MM.1S (cell line): Measurements from ENCODE around the gene SFXN4.

Experiments used
- DNase-seq: peaks from one replicate; pipeline ENCODE4 v3.0.0-alpha.2; 2015
- H2AFZ ChIP-seq: fragments of 300-600 bp; sonication (generic); 2 replicates; pipeline ENCODE4 v1.6.0; 2016; ENCODE audit warnings: antibody characterized with exemption, low read length
- H3F3A ChIP-seq: fragments of 300-600 bp; sonication (generic); 2 replicates; pipeline ENCODE4 v1.6.1; 2016; ENCODE audit warnings: mild to moderate bottlenecking, antibody characterized with exemption, low read length, moderate library complexity, mixed read lengths; ENCODE audit not compliant: insufficient read depth
- H3K27ac ChIP-seq: fragments of 300-600 bp; sonication (generic); 2 replicates; pipeline ENCODE4 v1.5.1; 2016; ENCODE audit warnings: mild to moderate bottlenecking, low read length
- H3K27me3 ChIP-seq: fragments of 300-600 bp; sonication (generic); replicated peaks from 2 replicates; pipeline ENCODE4 v1.6.0; 2016; ENCODE audit warnings: low read length; ENCODE audit not compliant: insufficient read depth
- H3K36me3 ChIP-seq: fragments of 300-600 bp; sonication (generic); replicated peaks from 2 replicates; pipeline ENCODE4 v1.6.1; 2016; ENCODE audit warnings: mild to moderate bottlenecking, low read length, mixed read lengths; ENCODE audit not compliant: insufficient read depth
- H3K4me1 ChIP-seq: fragments of 300-600 bp; sonication (generic); 2 replicates; pipeline ENCODE4 v1.6.1; 2016; ENCODE audit warnings: low read length, mixed read lengths
- H3K4me2 ChIP-seq: fragments of 300-600 bp; sonication (generic); 2 replicates; pipeline ENCODE4 v1.6.0; 2016; ENCODE audit warnings: low read depth, low read length
- H3K4me3 ChIP-seq: fragments of 300-600 bp; sonication (generic); 2 replicates; pipeline ENCODE4 v1.5.1; 2016; ENCODE audit warnings: low read length, mixed read lengths
- H3K79me2 ChIP-seq: fragments of 300-600 bp; sonication (generic); 2 replicates; pipeline ENCODE4 v1.6.1; 2016; ENCODE audit warnings: mixed run types, low read length, mixed read lengths
- H3K9ac ChIP-seq: fragments of 300-600 bp; sonication (generic); 2 replicates; pipeline ENCODE4 v1.6.1; 2016; ENCODE audit warnings: low read length, mixed read lengths
- H3K9me2 ChIP-seq: fragments of 300-600 bp; sonication (generic); replicated peaks from 2 replicates; pipeline ENCODE4 v1.6.1; 2016; ENCODE audit warnings: mild to moderate bottlenecking, low read length, mixed read lengths; ENCODE audit not compliant: insufficient read depth
- H3K9me3 ChIP-seq: fragments of 300-600 bp; sonication (generic); replicated peaks from 2 replicates; pipeline ENCODE4 v1.6.1; 2016; ENCODE audit warnings: mild to moderate bottlenecking, low read length, mixed read lengths; ENCODE audit not compliant: insufficient read depth
- H4K20me1 ChIP-seq: fragments of 300-600 bp; sonication (generic); 2 replicates; pipeline ENCODE4 v1.6.1; 2016; ENCODE audit warnings: mild to moderate bottlenecking, low read length, moderate library complexity, mixed read lengths; ENCODE audit not compliant: insufficient read depth
- EZH2 ChIP-seq: fragments of 300-600 bp; sonication (generic); optimal IDR thresholded peaks from 2 replicates; pipeline ENCODE3; 2017; ENCODE audit warnings: low read depth, mild to moderate bottlenecking, antibody characterized with exemption, low read length, mixed read lengths
- EZH2phosphoT487 ChIP-seq: fragments of 300-600 bp; sonication (generic); IDR thresholded peaks from 2 replicates; pipeline ENCODE4 v1.6.1; 2018; ENCODE audit warnings: antibody characterized with exemption, low read length
- TF ChIP-seq, protein P1 (sequence below): fragments of 300-600 bp; sonication (generic); IDR thresholded peaks from 2 replicates; pipeline ENCODE4 v1.5.1; 2016; ENCODE audit warnings: antibody characterized with exemption, low read length, mixed read lengths

SFXN4 gene

DNA sequence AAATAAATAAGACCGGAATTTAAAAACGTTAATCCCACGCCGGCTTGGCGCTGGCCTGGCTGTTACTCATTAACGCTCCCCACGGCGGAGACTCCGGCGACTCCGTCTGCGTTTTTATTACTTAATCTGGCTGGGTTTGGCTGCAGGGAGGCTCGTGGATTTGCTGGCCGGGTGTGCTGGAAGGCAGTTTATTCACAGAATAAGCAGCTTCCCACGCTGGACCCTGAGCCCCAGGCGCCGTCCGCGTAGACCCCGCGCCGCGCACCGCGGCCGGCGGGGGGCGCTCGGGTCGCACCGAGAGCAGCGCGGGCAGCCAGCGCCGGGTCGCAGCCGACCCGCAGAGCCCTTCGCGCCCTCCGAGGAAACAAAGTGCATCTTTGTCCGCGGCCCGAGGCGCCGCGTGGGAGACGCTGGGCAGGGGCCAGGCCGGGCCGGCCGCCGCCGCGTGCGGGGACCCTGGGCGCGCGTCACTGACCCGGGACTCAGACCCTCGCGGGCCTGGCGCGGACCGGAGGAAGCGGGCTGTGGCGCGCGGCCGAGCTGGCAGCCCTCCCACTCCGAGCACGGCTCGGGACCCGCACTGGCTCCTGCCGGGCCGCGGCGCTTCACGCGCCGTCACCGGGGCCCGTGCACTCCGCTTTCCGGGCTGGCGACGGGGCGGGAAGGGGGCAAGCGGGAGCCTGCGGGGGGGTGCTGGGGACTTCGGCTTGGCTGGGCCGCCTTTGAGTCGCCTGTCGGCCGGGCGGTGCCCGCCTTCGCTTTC lies 41.3 kb upstream of the SFXN4 start:
- H3K27ac ChIP-seq, result peak overlapping the region; percentile 45; the same call in 1 of the 2 replicates
- H3K9ac ChIP-seq, result peak overlapping the region; percentile 67
- H3K36me3 ChIP-seq, result no peaks in the 10 kb centered on the region
- peaks cover 13% of the 10 kb centered on the region for H3F3A ChIP-seq
- 0 out of 2 replicates have a peak, but pooled peaks cover 6% of the 10 kb centered on the region for H3K79me2 ChIP-seq
- peak overlapping the region; percentile 84 for H2AFZ ChIP-seq
- peak overlapping the region; percentile 72 for H3K4me2 ChIP-seq
- TF ChIP-seq EZH2, result no peak
- no peak for TF ChIP-seq EZH2phosphoT487
- TF ChIP-seq, protein P1, sequence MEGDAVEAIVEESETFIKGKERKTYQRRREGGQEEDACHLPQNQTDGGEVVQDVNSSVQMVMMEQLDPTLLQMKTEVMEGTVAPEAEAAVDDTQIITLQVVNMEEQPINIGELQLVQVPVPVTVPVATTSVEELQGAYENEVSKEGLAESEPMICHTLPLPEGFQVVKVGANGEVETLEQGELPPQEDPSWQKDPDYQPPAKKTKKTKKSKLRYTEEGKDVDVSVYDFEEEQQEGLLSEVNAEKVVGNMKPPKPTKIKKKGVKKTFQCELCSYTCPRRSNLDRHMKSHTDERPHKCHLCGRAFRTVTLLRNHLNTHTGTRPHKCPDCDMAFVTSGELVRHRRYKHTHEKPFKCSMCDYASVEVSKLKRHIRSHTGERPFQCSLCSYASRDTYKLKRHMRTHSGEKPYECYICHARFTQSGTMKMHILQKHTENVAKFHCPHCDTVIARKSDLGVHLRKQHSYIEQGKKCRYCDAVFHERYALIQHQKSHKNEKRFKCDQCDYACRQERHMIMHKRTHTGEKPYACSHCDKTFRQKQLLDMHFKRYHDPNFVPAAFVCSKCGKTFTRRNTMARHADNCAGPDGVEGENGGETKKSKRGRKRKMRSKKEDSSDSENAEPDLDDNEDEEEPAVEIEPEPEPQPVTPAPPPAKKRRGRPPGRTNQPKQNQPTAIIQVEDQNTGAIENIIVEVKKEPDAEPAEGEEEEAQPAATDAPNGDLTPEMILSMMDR, result peak; percentile 50
- no peaks in the 10 kb centered on the region for H3K9me2 ChIP-seq
- H3K27me3 ChIP-seq, result no peaks in the 10 kb centered on the region
- peak; percentile 74 for DNase-seq
- no peaks in the 10 kb centered on the region for H3K9me3 ChIP-seq
- H3K4me1 ChIP-seq, result peaks cover 30% of the 10 kb centered on the region
- H4K20me1 ChIP-seq, result no peaks in the 10 kb centered on the region
- peak overlapping the region; percentile 65 for H3K4me3 ChIP-seq

DNA sequence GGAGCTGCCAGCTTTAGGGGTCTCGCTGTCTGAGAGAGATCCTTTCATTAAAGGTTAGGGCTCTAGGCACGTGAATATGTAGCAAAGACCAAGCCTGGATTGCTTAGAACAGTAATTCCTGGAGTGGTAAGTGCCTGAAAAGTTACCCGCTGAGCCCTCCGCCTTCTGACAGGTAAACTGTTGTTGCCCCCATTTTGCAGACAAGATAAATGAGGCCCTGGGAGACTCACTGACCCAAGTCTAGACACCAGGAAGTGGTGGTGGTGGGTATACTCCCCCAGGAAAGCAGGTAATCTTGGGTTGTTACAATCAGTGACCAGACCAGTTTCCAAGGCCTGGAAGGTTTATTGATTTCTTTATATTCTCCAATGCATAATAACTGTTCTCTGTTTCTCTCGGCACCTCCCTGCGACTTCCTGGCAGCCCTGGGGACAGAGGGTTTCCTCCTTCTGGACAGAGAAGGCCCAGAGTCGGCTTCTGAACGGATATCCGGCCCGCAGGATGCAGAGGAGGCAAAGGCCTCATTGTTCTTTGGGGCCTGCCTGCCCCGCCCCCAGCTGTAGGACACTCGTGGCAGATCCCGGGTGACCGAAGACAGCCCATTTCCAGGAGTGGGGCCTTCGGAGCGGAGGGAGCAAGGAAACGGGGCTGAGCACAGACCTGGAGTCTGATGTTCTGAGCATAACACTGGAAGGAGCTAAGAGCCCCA lies 40.5 kb upstream of the SFXN4 start:
- no peaks in the 10 kb centered on the region for H3K9me2 ChIP-seq
- no peaks in the 10 kb centered on the region for H4K20me1 ChIP-seq
- H3K4me2 ChIP-seq, result peak overlapping the region; percentile 72
- H3K27me3 ChIP-seq, result no peaks in the 10 kb centered on the region
- H3K36me3 ChIP-seq, result no peaks in the 10 kb centered on the region
- H3K4me1 ChIP-seq, result peaks cover 23% of the 10 kb centered on the region
- peak; percentile 39 for DNase-seq
- H3K9ac ChIP-seq, result peak overlapping the region; percentile 35; the same call in 1 of the 2 replicates
- peak overlapping the region; percentile 19; the same call in 1 of the 2 replicates for H3K27ac ChIP-seq
- peak overlapping the region; percentile 65 for H3K4me3 ChIP-seq
- TF ChIP-seq, protein P1, result no peak
- TF ChIP-seq EZH2phosphoT487, result no peak
- no peak for TF ChIP-seq EZH2
- peaks cover 12% of the 10 kb centered on the region; the same call in 1 of the 2 replicates for H3F3A ChIP-seq
- no peaks in the 10 kb centered on the region for H3K9me3 ChIP-seq
- H2AFZ ChIP-seq, result peak overlapping the region; percentile 84
- H3K79me2 ChIP-seq, result 0 out of 2 replicates have a peak, but pooled peaks cover 6% of the 10 kb centered on the region

DNA sequence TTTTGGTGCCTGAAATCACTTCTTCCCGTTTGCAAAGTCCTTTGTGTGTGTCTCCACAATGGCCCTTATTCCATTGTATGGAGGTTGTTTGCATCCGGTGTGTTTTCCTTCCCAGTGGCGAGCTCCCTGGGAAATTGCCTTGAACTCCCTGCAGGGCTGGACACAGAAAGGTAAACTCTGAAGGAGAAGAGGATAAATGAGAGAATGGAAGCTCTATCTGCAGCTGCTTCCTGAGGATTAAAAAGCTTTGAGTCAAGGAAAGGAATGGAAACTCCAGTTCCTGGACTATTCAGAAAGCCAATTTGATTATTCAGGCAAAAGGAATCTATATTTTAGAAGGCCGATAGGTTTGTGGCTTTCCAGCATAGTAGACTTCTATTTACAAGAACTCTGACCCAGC lies 37.5 kb upstream of the SFXN4 start:
- Histone ChIP-seq H3F3A (peaks cover 11% of the 10 kb centered on the region; the same call in 1 of the 2 replicates), H3K4me3 (no peak overlapping the region), H3K4me1 (peaks cover 7% of the 10 kb centered on the region), H2AFZ (no peak overlapping the region), H3K36me3 (no peaks in the 10 kb centered on the region), H3K9me3 (no peaks in the 10 kb centered on the region), H3K79me2 (no peaks in the 10 kb centered on the region), H3K27me3 (no peaks in the 10 kb centered on the region), H3K4me2 (no peak overlapping the region), H4K20me1 (no peaks in the 10 kb centered on the region), H3K27ac (no peak overlapping the region), H3K9me2 (no peaks in the 10 kb centered on the region), H3K9ac (no peak overlapping the region)
- DNase-seq, result no peak
- TF ChIP-seq EZH2 (no peak), EZH2phosphoT487 (no peak)
